NCI-H2029 treated with DMSO at 0.1 percent for 48 hours (cell line): ENCODE results near the gene CARD14.
A peak's percentile ranks its signal among the peaks of the same experiment; 100 is the strongest.
"Not testable (repeated sequence)": the region's sequence is repeated elsewhere in the genome, so short reads cannot be mapped to it uniquely, and the experiment has no call there.

Experiments used
- DNase-seq: peaks from one replicate; lab custom pipeline; 2025; lab: John Stamatoyannopoulos, UW

CARD14 gene

DNA sequence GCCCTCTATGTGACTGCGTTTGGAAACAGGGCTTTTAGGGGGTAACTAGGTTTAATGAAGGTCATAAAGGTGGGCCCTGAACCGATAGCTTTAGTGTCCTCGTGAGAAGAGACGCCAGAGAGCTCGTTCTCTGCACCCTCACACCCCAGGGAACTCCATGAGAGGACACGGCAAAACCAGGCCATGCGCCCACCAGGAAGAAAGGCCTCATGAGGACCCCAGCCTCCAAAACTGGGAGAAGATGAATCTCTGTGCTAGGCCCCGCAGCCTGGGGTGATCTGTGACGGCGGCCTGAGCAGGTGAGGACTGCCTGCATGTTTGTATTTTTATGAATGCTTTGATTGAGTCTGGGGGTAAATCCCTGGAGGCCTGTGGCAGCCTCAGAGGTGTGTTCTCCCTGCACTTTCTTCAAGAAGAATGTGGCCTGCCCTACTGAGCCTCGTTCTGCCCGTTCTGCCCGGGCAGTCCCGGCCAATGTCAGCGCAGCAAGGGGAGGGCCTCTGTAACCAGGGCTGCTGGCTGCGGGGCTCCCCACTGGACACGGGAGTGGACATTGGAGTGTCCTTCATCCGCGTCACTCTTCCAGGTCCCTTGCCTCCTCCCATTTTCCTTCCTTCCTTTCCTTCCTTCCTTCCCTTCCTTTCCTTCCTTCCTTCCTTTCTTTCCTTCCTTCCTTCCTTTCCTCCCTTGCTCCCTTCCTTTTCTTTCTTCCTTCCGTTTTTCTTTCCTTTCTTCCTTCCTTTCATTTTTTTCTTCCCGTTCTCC is 84.0 kb downstream of the CARD14 start:
- DNase-seq = no peak

- DNase-seq = peak; percentile 52
Measured at GRCh38 chr17:80254396-80255251, 84.8 kb downstream of the CARD14 start.

GRCh38 chr17:80256034-80256350 is 86.2 kb downstream of the CARD14 start:
- no peak for DNase-seq

DNA sequence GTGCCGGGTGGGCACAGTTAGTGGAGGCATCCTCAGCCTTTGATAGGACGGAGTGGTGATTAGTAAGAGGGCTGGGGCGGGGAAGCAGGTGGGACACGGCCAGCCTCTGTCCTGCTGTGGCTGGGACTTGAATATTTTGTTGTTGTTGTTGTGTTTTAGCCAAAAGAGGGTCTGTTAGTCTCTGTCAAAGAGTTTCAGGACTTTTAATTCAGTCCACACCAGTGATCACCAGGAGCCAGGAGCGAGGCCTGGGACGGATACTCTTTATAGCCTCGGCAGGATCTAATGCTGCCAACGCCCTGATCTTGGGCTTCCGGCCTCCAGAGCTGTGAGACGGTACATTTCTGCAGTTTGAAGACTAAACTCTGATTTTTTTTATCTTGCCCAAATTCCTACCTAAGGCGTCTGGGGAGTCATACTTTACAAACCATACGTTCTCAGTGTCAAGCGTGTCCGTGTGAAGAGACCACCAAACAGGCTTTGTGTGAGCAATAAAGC is 87.9 kb downstream of the CARD14 start:
- DNase-seq = no peak

GRCh38 chr17:80258296-80258695 is 88.5 kb downstream of the CARD14 start:
- not testable (repeated sequence) for DNase-seq
